NT2/D1 (cell line): ENCODE measurements around the gene RSPH3.
"Not testable (repeated sequence)": the region's sequence is repeated elsewhere in the genome, so short reads cannot be mapped to it uniquely, and the experiment has no call there.

ENCODE experiments used
- SUZ12 ChIP-seq: IDR thresholded peaks from 2 replicates; pipeline ENCODE4 v1.6.1; 2011; ENCODE audit not compliant: insufficient read length, insufficient read depth; ENCODE audit errors: extremely low read depth
- YY1 ChIP-seq: IDR thresholded peaks from 2 replicates; pipeline ENCODE4 v1.6.1; 2011; ENCODE audit not compliant: insufficient read length, insufficient read depth
- ZNF274 ChIP-seq: IDR thresholded peaks from 2 replicates; pipeline ENCODE4 v1.6.1; 2011; ENCODE audit warnings: mild to moderate bottlenecking, low read depth, low read length

DNA sequence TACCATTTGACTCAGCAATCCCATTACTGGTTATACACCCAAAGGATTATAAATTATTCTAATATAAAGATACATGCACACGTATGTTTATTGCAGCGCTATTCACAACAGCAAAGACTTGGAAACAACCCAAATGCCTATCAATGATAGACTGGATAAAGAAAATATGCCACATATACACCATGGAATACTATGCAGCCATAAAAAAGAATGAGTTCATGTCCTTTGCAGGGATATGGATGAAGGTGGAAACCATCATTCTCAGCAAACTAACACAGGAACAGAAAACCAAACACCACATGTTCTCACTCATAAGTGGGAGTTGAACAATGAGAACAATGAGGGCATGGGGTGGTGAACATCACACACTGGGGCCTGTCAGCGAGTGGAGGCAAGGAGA is 48.0 kb downstream of the RSPH3 start:
- TF ChIP-seq ZNF274, YY1, SUZ12: not testable (repeated sequence)
